NOMO-1 treated with DMSO at 0.1 percent for 48 hours (cell line): ENCODE results near the gene PLCG2.
"Not testable (repeated sequence)": the region's sequence is repeated elsewhere in the genome, so short reads cannot be mapped to it uniquely, and the experiment has no call there.

Source experiments
- DNase-seq: peaks from one replicate; lab custom pipeline; 2025; ENCODE audit not compliant: unreplicated experiment; lab: John Stamatoyannopoulos, UW

PLCG2 gene

GRCh38 chr16:81786868-81787267 is 7.8 kb downstream of the PLCG2 start:
- DNase-seq = no peak

DNA sequence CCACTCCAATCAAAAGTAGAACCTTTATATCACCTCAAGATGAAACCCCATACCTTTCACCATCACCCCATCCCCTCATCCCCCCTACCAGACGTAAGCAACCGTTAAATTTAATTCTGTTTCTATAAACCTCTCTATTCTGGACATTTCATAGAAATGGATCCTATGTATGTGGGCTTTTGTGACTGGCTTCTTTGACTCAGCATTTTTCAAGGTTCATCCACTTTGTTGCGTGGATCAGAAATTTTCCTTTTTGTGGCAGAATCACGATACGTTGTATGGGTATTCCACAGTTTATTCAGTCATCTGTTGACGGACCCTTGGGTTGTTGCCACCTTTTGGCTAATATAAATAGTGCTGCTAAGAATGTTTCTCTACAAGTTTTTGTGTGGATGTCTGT is 8.6 kb downstream of the PLCG2 start:
- DNase-seq = no peak

DNA sequence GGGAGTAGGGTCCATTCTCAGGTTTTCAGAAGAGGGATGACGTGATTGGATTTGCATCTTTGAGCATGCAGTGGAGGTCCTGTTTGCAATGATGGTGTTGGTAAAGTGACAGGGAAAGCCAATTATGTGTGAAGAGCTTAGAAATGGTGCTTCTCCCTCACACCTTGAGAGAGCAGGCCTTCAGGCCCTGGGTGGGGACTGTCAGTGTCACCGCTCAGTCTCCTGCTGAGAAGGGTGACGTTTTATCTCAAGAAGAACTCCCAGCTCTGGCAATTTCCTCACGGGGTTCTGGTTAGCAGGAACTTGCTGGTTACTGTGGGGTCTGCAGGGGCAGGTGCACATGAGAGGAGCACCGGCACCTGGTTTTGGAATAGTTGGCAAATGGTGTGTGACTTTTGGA is 11.2 kb downstream of the PLCG2 start:
- no peak for DNase-seq

DNA sequence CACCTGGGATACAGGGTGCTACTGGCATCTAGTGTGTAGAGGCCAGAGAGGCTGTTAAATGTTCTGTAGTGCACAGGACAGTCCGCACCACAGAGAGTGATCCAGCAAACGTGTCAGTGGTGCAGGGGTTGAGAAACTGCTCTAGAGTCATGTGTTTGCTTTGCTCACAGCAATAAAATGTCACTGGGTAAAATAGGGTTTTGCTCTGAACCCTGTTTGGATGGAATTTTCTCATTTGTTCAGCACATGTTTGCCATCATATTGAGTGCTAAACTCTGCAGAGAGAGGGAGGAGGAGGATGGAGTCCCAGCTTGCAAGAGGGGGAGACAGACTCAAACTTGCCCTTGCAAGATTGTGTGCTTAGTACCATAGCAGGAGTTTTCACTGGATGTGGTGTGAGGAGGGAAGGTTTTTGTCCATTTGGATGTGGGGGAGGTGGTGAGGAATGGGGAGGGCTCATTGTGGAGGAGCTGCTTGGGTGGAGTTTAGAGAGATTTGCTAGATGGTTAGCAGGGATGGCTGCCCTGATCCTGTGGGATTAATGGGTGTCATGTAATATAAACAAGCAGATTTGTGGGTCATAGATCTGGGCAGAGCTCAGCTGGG is 11.8 kb downstream of the PLCG2 start:
- no peak for DNase-seq

DNA sequence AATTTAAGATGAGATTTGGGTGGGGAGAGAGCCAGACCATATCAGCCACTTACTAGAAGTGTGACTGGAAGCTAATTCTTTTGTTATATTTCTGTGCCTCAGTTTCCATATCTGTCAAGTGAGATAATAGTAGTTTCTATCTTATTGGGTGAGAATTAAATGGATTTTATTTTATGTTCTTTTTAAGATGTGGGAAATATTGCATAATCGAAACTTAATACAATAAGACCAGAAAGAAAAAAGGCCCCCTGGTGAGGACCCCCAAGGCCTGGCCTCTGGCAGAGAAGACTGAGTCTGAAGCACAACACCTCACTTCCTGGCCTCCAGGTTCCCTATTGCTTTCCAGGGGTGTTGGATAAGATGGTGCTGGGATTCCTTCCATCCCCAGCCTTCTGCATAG is 13.7 kb downstream of the PLCG2 start:
- DNase-seq = no peak

DNA sequence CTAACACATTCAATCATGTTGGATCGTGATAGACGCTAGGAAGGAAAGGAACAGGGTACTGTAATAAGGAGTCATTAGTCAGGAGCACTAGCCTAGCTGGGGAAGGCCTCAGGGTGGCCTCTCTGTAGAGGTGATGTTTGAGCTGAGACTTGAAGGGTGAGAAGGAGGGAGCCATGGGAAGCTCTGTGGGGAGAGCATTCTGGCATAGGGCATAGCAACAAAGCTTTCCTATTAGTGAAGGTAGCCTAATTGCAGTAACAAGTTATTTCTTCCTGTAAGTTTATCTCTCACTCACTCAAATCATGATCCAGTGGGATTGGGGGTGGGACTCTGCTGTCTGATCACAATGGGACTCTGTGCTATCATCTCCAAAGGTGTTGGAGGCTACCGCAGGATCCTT is 16.1 kb downstream of the PLCG2 start:
- DNase-seq = no peak

- no peak for DNase-seq
Observed at GRCh38 chr16:81796035-81796434, 16.9 kb downstream of the PLCG2 start.

GRCh38 chr16:81796583-81797346 is 17.7 kb downstream of the PLCG2 start:
- no peak for DNase-seq

- peak; percentile 83 for DNase-seq
Observed at GRCh38 chr16:81797443-81797842, 18.4 kb downstream of the PLCG2 start.

GRCh38 chr16:81798311-81799137 is 19.4 kb downstream of the PLCG2 start:
- DNase-seq = peak; percentile 91

GRCh38 chr16:81799138-81799504 is 20.0 kb downstream of the PLCG2 start:
- no peak for DNase-seq

DNA sequence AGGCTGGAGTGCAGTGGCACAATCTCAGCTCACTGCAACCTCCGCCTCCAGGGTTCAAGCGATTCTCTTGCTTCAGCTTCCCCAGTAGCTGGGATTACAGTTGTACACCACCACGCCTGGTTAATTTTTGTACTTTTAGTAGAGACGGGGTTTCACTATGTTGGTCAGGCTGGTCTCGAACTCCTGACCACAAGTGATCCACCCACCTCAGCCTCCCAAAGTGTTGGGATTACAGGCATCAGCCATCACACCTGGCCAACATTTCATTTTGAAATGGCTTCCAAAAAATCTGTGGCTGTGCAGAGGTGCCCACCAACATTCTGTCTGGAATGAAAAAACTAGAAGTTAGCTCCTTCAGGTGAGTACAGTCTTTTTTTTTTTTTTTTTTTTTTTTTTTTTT is 22.6 kb downstream of the PLCG2 start:
- DNase-seq = not testable (repeated sequence)

DNA sequence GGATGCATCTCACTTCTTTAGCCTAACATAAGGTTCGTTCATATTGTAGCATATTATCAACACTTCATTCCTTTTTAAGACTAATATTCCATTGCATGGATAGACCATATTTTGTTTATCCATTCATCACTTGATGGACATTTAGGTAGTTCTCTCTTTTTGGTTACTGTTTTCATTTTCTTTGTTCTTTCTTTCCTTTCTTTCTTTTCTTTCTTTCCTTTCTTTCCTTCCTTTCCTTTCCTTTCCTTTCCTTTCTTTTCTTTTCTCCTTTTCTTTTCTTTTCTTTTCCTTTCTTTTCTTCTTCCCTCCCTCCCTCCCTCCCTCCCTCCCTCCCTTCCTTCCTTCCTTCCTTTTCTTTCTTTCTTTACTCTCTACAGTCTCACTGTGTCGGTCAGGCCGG is 24.2 kb downstream of the PLCG2 start:
- no peak for DNase-seq

DNA sequence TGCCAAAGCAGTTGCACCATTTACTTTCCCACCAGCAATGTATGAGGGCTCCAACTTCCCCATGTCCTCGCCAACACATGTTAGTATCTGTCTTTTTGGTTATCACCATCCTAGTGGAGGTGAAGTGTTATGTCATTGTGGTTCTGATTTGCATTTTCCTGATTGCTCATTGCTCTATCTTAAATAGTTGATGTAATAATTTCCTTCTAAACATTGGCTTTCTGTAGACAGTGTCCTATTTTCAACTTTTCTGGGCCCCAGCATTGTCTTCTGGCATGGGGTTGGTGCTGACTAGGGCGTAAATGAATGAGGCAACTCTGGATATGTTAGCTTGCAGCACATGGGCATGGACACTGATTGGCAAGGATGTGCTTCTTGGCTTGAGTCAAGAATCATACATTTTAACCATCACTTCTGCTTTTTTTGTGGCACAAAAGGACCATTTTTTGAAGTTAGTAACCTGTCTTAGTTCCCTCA is 25.1 kb downstream of the PLCG2 start:
- peak; percentile 50 for DNase-seq

DNA sequence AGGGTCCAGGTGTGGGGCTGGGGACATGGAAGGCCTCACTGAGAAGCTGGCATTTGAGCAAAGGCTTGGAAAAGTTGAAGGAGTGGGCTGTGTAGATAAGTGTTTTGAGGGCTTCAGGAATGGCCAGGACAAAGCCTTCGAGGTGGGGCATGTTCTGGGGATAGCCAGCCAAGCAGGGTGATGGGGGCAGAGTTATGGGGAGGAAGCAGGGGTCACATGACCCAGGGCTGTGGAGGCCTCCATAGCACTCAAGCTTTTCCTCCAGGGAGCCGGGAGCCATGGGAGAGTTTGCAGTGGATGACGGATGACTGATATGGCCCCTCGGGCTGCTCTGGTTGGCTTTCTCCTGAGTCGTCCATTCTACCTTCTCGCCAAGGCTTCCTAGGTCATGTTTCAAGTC is 27.6 kb downstream of the PLCG2 start:
- DNase-seq = no peak

DNA sequence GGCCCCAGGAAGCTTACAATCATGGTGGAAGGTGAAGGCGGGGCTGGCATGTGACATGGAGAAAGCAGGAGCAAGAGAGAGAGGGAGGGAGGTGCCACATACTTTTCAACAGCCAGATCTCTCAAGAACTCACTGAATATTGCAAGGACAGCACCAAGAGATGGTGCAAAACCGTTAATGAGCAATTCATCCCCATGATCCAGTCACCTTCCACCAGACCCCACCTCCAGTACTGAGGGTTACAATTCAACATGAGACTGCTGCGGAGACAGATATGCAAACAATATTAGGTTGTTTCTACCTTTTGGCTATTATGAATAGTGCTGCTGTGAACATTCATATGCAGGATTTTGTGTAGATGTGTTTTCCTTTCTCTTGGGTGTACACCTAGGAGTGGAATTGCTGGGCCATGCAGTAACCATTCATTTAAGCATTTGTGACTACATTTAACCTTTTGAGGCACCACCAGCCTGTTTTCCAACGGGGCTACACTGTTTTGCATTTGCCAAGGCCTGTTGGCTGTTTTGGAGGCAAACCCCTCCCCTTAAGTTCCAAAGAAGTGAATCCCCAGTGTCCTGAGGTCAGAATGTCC is 28.8 kb downstream of the PLCG2 start:
- no peak for DNase-seq

GRCh38 chr16:81808933-81809480 is 29.9 kb downstream of the PLCG2 start:
- DNase-seq = peak; percentile 78

DNA sequence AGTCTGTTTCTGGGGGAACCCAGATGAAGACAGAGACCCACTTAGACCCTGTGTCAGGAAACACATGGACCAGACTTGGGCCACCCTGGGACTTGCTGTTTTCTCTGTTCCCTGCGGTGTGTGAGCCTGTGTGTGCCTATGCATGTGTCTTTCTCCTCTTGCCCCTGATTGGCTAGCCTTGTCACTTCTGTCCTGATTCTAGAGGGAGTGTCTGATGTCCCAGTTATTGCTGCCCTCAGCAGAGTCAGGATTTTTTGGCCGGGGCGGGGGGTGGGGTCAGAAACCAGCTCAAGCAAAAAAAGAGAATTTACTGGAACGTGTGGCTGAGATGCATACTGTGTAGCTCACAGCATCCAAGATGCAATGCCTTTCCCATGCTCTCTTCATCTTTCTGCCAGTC is 30.5 kb downstream of the PLCG2 start:
- no peak for DNase-seq

- no peak for DNase-seq
Observed at GRCh38 chr16:81810361-81810760, 31.3 kb downstream of the PLCG2 start.

DNA sequence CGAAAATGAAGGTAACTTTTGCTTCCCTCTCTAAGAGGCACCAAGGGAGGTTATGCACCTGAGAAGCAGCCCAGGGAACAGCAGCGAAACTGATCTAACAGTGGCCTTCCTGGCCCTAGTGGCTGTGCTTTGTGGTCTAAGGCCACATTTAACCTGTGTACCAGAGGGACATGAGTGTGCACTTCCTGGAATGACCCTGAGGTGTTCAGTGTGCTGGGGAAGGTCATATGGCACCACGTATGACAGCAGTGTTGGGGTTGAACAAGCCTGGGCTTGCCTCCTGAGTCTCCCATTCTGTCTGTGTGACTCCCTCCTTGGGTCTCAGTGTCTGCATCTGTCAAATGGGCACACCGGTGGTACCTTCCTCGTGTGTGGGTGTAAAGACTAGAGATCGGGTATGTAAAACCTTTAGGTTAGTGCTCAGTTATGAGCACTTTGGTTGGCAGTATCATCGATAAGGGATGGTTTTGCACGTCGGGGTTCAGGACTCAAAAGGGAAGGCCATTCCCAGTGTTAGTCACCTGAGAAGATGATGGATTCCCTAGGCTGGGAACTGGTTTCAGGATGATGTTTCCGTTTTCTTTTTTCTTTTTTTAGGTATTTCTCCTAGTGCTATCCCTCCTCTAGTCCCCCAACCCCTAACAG is 31.9 kb downstream of the PLCG2 start:
- DNase-seq = no peak

- peak; percentile 24 for DNase-seq
Observed at GRCh38 chr16:81813648-81814047, 34.6 kb downstream of the PLCG2 start.
